Activated gamma-delta T cell treated with anti-CD3 and anti-CD28 coated beads, Interleukin-2, amount 50 U/mL, for 16 hours (primary cell): ENCODE data around the gene STK16.

ENCODE experiments used
- DNase-seq: peaks from one replicate; pipeline ENCODE4 v3.0.0-alpha.2; 2020; ENCODE audit warnings: low read depth

Gene STK16

DNA sequence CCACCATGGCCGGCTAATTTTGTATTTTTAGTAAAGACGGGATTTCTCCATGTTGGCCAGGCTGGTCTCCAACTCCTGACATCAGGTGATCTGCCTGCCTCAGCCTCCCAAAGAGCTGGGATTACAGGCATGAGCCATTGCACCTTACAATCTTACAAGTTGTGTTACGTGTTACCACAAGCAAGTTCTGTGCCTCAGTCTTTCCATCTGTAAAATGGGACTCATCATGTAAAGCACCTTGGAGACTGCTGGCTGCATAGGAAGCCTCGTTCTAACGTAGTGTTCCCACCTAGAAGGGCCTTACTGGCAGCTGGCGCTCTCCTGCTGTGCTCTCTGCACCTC lies 43.9 kb downstream of the STK16 start:
- DNase-seq = no peak

DNA sequence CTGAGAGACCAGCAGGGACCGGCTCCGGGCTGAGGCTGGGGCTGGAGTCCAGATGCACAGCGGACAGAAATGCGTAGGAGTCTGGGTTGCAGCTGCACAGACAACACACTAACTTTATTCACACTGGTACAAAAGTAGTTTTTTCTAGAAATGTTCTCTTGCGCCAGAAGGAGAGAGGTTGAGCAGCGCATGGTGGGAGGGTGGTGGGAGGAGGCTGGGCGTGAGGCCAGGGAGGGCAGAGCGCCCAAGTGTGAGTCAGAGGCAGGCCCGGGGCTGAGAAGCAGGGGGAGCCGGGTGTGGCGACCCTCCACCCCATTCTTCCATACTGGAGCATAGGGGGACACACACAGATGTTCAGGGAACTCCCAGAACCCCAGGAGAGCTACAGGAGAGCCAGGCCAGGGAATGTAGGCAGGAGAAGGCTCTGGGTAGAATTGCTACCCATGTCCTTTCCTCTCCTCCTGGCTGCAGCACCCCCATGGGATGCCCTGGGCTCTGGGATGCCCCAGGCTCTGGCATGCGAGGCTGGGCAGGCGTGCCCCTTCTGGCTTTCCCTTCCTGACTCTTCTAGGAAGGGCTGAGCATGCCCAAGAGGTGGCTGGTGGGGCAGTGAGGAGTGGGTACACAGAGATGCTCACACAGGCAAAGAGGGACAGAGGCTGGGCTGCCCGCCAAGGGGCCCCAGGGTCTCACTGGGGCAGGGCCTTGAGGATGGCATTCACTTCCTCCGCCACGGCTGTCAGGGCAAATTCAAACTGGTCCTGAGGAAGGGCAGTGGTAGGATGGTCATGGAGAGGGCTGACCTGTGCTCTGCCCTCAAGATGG lies 44.5 kb downstream of the STK16 start:
- no peak for DNase-seq

DNA sequence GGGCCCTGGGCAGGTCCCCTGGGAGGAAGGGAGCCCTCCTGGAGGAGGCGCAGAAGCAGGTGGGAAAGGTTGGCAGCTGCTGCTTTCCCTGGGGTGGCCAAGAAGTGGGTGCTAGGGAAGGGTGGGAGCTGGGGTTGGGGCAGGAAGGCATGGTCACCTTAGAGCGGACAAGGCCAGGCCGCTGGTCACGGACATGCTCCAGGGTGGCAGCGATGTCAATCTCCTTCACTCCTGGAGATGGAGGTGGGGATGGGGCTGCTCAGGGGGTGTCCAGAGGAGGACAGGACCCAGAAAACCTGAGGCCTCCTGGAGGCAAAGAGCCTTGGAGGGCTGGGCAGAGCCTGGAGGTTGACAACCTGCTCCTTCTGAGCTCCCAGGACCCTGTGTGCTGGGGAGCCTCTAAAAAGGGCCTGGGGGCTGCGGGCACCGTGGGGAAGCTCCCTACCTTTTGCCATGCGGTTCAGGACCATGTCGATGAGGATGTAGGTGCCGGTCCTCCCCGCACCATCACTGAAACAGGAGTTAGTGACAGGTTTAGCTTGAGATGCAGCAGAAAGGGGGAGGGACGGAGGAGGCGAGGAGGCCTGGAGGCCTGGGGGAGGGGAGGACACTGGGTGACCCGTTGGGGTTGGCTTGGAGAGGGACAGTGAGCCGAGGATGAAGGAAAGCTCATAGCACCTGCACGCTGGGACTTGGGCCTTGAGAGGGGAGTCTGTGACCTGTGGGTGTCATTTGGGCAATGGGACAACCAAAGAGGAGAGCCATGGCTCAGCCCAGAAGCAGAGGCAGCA lies 45.3 kb downstream of the STK16 start:
- DNase-seq = no peak

DNA sequence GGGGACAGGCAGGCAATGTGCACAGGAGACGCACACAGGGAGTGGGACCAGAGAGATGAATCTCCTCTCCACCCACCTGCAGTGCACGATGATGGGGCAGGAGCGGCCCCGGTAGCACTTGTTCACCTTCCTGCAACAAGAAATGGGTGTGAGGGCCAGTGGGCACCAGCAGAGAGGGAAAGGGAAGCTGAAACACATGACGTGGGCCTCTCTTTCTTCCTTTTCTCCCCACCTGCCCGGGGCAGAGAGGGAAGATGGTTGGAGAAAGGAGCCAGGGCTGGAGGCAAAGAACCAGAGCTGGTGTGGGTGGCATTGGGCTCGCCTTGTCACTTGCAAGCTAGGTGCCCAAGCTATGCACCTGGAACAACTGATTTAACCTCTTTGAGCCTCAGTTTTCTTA lies 46.1 kb downstream of the STK16 start:
- DNase-seq = no peak

DNA sequence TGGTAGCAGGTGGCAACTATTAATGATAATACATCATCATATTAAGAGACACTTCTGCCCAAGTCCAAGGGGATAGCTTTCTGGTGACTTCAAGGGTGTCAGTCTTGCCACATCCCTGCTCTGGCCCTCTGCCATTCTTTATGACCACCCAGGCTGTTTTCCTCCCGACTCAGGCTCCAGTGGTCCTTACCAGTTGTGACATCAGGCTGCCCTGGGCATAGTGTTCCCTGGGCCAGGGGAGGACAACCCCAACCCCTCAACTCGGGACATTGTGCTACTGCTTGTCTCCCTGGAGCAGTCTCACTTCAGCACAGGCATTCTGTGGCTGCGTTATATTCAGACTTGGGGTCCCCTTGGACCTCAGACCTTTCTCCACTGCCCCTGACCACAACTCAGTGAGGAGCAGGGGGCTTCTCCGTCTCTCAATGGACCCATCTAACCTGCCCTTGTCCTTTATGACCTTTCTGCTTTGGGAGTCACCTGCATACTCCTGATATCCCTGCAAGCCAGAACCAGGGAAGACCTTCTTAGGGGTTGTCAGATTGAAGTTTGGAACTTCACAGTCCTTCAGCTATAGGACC lies 46.7 kb downstream of the STK16 start:
- no peak for DNase-seq

DNA sequence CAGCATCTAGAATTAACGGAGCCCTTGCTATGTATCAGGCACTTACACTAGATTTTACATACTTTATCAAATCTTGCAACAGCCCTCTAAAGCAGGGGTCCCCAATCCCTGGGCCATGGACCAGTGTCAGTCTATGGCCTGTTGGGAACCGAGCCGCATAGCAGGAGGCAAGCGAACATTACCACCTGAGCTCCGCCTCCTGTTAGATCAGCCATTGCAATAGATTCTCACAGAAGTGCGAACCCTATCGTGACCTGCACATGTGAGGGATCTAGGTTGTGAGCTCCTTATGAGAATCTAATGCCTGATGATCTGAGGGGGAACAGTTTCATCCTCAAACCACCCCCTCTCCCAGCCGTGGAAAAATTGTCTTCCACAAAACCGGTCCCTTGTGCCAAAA lies 47.3 kb downstream of the STK16 start:
- no peak for DNase-seq

DNA sequence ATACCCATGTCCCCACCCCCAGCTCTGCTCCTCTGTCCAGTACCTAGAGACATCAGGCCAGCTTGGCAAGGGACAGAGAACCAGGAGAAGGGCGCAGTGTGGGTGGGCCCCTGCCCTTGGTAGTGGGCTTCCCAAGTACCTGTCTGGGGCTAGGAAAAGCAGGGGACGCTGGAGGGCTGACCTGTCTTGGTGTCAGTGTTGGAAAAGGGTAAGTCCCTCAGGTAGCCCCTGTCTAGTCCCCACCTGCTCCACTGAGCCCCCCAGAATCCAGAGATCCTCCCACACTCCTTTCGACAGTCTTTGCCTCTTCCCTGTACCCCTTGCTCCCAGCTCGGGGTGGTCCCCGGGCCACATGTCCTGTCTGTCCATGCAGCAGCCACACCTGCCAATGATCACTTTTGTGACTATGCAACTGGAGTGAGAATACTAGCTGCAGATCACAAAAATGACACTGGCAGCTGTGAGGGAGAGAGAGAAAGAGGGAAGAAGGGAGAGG lies 48.5 kb downstream of the STK16 start:
- DNase-seq = no peak

DNA sequence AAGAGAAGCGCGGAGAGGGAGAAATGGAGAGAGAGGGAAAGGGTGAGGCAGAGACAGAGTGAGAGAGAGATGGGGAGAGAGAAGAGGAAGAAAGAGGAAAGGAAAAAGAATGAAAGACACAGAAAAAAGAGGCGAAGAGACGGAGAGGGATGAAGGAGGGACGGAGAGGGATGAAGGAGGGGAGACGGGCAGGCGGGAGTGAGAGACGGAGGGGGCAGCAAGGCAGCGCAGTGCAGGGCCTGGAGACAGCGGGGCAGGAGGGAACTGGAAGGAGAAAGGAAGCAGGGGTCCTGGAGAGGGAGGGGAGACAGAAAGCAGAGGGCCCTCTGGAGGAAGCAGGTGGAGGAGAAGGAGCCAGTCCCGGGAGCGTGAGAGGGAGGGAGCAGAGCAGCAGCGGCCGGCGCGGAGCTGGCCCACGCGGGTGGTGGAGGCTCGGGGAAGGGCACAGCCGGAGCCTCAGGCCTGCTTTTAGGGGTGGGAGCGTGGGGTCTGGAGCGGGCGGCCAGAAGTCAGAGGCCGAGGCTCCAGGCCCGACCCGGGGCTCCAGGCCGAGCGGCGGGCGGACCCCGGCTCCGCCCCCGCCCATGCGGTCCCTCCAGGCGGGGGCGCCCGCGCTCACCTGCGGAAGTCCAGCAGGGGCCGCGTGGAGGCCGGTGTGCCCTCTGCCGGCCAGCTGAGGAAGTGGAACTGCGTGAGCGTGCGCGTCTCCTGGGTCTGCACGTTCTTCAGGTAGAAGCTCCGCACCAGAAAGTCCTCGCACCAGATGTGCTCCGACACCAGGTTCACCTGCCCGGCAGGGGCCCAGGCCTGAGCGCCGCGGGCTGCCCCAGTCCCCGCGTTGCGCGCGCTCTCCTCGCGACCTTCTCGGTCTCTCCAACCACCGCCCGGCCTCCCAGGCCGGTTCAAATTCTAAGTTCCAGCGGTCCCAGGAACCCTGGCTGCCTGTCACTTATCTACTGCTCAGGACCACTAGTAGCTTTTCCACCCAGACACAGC lies 49.4 kb downstream of the STK16 start:
- DNase-seq = peak; percentile 84

DNA sequence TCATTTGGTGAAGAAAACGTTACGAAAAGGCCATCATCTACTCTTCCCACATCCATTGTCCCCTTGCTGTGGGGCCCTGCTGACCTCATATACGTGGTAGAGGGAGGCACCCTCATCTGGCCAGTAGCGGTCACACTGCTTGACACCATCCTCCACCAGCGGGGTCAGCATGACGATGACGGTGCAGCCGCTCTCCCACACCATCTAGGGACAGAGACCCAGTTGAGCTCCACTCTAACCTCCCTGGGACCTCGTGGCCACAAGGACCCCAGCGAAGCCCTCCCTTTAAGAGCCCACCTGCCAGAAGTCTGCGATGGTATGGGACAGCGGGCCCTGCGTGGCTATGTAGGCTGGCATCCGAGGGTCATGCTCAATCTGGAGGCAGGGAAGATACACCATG lies 50.9 kb downstream of the STK16 start:
- no peak for DNase-seq

DNA sequence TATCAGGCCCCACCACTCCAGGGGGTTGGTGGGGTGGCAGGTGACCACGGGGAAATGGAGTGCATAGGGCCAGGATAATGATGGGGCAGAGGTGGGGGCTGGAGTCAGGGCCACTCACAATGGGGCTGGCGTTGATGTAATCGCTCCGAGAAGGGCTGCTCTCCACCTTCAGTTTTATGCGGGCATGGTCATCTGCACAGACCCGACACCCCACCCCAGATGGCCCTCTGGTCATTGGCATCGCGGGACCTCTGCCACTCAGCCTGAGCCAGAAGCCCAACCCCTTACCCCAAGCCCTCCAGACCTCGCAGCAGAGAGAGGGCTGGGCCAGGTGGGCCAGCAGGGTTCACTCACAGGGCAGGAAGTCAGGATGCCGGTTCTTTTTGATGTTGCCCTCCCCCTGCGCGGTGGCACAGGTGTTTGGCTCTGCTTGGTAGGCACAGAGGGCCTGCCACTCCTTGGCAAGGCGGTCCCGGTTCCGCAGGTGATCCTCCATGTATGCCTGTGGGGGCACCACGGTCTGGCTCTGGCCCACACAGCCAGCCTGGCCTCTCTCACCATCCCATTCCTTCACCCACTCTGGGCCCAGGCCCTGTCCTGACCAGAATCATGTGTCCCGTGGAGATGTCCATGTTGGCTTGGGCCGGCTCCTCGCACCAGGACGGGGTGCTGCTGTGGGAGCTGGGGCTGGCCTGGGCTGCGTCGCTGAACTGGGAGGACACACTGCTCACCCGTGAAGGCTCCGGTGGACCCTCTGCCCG lies 51.5 kb downstream of the STK16 start:
- DNase-seq = no peak

DNA sequence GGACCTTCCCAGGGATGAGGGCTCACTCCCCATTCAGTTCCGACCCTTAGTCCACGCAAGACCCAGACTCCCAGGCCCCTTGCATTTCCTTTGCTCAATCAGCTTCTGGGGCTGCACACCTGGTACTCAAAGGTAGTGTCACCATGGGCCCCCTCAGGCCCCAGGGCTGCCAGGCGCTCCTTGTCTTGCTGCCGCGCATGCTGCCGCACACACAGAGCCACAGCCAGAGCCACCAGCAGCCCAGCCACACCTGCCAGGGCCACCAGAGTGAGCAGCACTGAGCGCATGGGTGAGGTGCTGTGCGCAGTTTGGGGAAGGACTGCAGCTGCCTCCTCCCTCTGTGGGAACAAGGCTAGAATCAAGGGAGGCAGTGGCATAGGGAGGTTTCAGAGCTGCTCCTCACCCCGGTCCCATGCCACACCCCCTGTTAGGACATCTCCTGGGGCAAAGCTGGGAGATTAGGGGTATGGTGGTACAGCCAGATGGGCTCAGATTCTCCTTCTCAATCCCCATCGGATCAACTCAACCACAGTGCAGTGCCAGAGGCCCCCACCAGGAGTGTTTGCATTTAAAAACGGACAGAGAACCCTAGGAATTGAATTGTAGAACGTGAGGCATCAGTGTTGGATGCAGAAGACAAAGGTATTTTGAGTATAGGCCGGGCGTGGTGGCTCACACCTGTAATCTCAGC lies 52.6 kb downstream of the STK16 start:
- no peak for DNase-seq

DNA sequence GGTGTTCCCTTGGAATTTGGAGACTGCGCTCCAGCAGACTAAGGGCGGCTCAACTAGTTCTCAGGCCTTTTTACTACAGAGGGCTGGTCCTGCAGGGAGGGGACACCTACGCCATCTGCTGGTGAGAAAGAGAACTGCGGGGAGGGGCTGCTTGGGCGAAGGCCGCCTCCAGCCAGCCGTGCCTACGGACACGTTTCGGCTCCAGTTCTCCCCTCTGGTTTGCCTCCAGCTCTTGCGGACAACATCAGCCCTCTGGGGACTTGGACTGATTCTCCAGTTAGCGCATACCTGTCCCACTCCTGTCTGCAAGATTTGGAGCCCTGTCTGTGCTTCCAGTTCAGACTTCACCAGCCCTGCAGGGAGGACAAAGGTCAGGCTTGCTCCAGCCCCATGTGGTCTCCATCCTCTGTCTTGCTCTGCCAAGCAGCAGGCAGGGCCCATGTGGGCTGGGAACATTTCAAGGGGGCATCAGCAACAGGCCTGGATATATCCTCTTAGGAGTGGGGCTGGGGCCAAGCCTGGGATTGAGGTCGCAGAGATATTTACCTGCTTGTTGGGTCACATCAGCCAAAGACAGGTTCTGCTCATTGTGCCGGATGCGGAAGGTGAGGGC lies 53.6 kb downstream of the STK16 start:
- DNase-seq = peak; percentile 89

DNA sequence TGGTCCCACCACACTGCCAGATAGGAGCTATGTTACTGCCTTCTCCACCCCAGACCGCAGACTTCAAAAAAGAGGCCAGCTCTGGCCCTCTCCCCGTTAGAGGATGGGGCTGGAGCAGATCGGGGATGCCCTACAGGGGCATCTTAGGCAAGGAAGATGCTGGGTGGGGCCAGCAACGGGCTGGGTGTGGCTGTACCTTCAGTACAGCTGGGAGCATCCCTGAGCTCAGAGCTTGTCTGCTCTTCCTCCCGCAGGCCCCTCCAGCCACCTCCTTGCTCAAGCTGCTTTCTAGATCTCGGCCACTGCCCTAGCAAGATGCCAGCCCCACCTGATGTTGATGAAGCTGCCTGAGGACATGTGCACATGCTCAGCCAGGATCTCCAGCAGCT lies 54.1 kb downstream of the STK16 start:
- no peak for DNase-seq
